ENCODE data around the gene AWAT2. TPM values are rescaled to one million over a fixed set of nuclear protein-coding genes. Genes with fewer than 3 reads are reported as not detected.

The AWAT2 gene
- total RNA-seq, 1 donor from 2014 or later: not detected

DNA sequence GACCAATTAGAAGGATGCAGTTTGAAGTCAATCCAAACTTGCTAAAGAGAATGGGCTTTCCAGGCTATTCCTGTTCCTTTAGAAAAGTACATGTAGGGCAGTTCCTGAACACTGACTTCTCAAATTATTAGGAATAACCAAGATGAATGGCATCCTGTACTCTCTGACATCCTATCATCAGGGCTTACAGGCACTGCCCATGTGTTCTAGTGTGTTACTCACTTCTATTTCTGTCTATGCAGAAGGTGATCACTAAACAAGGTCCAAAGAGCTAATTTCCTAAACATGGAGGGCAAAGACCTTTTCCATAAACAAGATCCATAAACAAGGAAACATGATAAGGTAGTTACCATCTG, 53.6 kb downstream of the AWAT2 start:
- DNase-seq (ENCODE audit: low spot score): no peak

DNA sequence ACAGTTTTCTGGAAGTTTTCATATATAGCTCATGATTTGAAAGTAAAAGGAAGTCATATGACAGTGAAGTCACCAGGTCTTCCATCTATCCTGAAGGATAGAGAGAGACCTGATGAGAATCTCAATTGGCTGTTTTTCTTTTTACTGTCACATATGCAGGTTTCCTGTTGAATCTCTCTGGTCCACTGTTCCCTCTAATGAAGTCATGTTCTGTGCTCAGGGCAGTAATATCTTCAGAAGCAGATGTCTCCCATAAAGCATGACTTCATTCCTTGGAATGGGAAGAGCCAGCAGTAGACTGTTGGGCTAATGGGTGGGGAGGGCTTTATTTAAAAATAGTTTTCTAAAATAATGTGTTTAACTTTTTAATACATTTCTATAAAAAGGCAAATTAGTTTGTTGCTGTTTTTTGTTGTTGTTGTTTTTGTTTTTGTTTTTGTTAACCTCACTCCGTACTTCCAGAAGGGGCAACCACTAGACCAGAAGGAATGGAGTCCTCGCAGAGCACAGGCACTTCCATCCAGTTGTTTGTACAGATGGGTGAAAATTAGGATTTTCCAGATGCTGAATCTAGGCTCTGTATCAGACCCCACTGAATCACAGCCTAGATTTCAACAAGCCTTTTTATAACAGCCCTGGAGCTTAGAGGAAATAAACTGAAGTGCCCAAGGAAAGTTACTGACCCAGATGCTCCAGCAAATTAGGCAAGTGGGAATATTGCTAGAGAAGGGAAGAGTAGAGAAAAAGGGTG, 54.2 kb downstream of the AWAT2 start:
- no peak for DNase-seq (ENCODE audit: low spot score)

DNA sequence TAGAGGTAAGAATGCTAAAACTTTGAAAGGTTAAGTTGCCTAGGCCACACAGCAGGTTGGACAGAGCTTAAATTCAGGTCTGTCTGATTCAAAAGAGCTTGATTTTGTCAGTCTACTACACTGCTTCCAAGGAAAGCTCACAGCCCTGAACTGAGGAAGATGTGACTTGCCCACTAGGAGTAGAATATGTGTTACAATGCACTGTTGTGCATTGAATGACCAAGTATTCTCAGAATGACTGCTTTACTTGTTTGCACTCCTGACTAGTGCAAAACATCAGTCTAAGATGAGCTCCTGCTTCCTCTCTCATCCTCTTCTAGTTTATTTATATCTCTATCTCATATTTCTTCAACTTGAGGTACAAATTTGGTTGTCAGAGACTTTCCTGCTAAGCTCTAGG, 56.2 kb downstream of the AWAT2 start:
- no peak for DNase-seq (ENCODE audit: low spot score)

DNA sequence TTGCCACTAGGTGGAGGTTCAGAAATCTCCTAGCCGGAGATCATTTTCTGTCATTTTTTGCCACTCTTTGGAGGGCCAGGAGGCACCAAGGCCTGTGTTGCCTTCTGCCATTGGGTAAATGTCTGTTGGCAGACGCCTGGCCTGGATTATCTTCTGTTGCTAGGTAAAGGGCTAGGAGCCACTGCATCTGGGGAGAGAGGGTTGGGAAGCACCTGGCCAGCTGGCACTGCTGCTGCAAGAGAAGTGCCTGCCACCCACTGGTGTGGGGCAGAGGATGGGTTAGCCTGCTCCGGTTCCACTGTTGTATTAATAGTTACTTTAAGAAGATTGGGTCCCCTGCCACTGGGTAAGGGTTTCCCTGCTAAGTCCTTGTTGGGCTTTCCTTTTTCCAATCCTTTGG, 58.1 kb downstream of the AWAT2 start:
- DNase-seq (ENCODE audit: low spot score): no peak

Other genes starting within 250 kb of the AWAT2 start
- gene OTUD6A, start 12.5 kb upstream of the AWAT2 start, total RNA-seq: not detected
- gene IGBP1, start 83.5 kb upstream of the AWAT2 start, total RNA-seq: 43.4 TPM
- gene DGAT2L6, start 127.5 kb upstream of the AWAT2 start, total RNA-seq: not detected
- gene AWAT1, start 184.7 kb upstream of the AWAT2 start, total RNA-seq: not detected
- gene P2RY4, start 210.3 kb upstream of the AWAT2 start, total RNA-seq: 1.7 TPM
- gene ARR3, start 218.4 kb upstream of the AWAT2 start, total RNA-seq: not detected
- not detected for gene RAB41, start 232.2 kb upstream of the AWAT2 start, total RNA-seq
- 40.4 TPM for gene PDZD11, start 240.0 kb upstream of the AWAT2 start, total RNA-seq
- gene KIF4A, start 240.2 kb upstream of the AWAT2 start, total RNA-seq: 1.0 TPM